GM23338 (cell line): ENCODE data around the gene THOP1. TPM values are rescaled to one million over a fixed set of nuclear protein-coding genes. Genes with fewer than 3 reads are reported as not detected.

Source experiments
- ATAC-seq: fragments of 200-7000 bp; cut with Tn5 transposase; 3 replicates; pipeline ENCODE4 v1.9.1; 2020
- DNase-seq: peaks from one replicate; pipeline ENCODE4 v3.0.0-alpha.2; 2015; ENCODE audit warnings: low spot score
- H2AFZ ChIP-seq: fragments of 200-600 bp; sonication (generic); 2 replicates; pipeline ENCODE4 v1.8.0; 2016; ENCODE audit warnings: antibody characterized with exemption, mild to moderate bottlenecking, moderate library complexity
- H3F3A ChIP-seq: fragments of 200-600 bp; sonication (generic); replicated peaks from 2 replicates; pipeline ENCODE4 v1.8.0; 2017; ENCODE audit warnings: antibody characterized with exemption, mixed run types, low read depth
- H3K27ac ChIP-seq: fragments of 200-600 bp; sonication (generic); 2 replicates; pipeline ENCODE4 v1.6.1; 2016; ENCODE audit warnings: low read depth
- H3K27me3 ChIP-seq: fragments of 200-600 bp; sonication (generic); 2 replicates; pipeline ENCODE4 v1.8.0; 2016; ENCODE audit warnings: mild to moderate bottlenecking, mixed run types, moderate library complexity; ENCODE audit not compliant: insufficient read depth
- H3K36me3 ChIP-seq: fragments of 200-600 bp; sonication (generic); 2 replicates; pipeline ENCODE4 v1.8.0; 2016; ENCODE audit warnings: mild to moderate bottlenecking; ENCODE audit not compliant: insufficient read depth
- H3K4me1 ChIP-seq: fragments of 200-600 bp; sonication (generic); 2 replicates; pipeline ENCODE4 v1.8.0; 2016; ENCODE audit warnings: mild to moderate bottlenecking, moderate library complexity; ENCODE audit not compliant: insufficient read depth
- H3K4me2 ChIP-seq: fragments of 200-600 bp; sonication (generic); 2 replicates; pipeline ENCODE4 v1.7.1; 2017; ENCODE audit warnings: mixed run types
- H3K4me3 ChIP-seq: fragments of 200-600 bp; sonication (generic); 2 replicates; pipeline ENCODE4 v1.6.1; 2016; ENCODE audit warnings: mixed run types
- H3K79me2 ChIP-seq: fragments of 200-600 bp; sonication (generic); replicated peaks from 2 replicates; pipeline ENCODE4 v1.8.0; 2017; ENCODE audit warnings: mild to moderate bottlenecking; ENCODE audit not compliant: insufficient read depth
- H3K9me2 ChIP-seq: fragments of 200-600 bp; sonication (generic); 2 replicates; pipeline ENCODE4 v1.8.0; 2017; ENCODE audit not compliant: insufficient read depth
- H4K20me1 ChIP-seq: fragments of 200-600 bp; sonication (generic); replicated peaks from 2 replicates; pipeline ENCODE4 v1.8.0; 2017; ENCODE audit warnings: mild to moderate bottlenecking; ENCODE audit not compliant: insufficient read depth
- H3K27ac Mint-ChIP-seq: 2 replicates; pipeline ENCODE4 v1.8.0; 2020; ENCODE audit warnings: inconsistent platforms, mild to moderate bottlenecking, moderate library complexity, mixed read lengths
- H3K27me3 Mint-ChIP-seq: 3 replicates; pipeline ENCODE4 v1.8.0; 2022; ENCODE audit warnings: low read depth, mild to moderate bottlenecking, moderate library complexity, mixed read lengths, inconsistent platforms; ENCODE audit not compliant: insufficient read depth, poor library complexity
- H3K36me3 Mint-ChIP-seq: 3 replicates; pipeline ENCODE4 v1.8.0; 2021; ENCODE audit warnings: low read depth, mild to moderate bottlenecking, inconsistent platforms, moderate library complexity, mixed read lengths
- H3K4me1 Mint-ChIP-seq: 3 replicates; pipeline ENCODE4 v1.8.0; 2020; ENCODE audit warnings: mild to moderate bottlenecking, inconsistent platforms, mixed read lengths
- H3K4me3 Mint-ChIP-seq: 3 replicates; pipeline ENCODE4 v1.8.0; 2021; ENCODE audit warnings: moderate library complexity, mild to moderate bottlenecking, inconsistent platforms, mixed read lengths
- H3K9me3 Mint-ChIP-seq: 3 replicates; pipeline ENCODE4 v1.8.0; 2020; ENCODE audit warnings: moderate library complexity, mild to moderate bottlenecking, inconsistent platforms, mixed read lengths
- EZH2phosphoT487 ChIP-seq: fragments of 200-600 bp; sonication (generic); IDR thresholded peaks from one replicate; pipeline ENCODE4 v1.8.1; 2018; ENCODE audit warnings: antibody characterized with exemption; ENCODE audit not compliant: unreplicated experiment
- ZNF331 ChIP-seq: fragments of 250-450 bp; sonication (Bioruptor Pico); IDR thresholded peaks from 2 replicates; pipeline ENCODE4 v1.5.0; 2020; ENCODE audit warnings: low read depth, mild to moderate bottlenecking, moderate library complexity
- polyA plus RNA-seq: library from polyadenylated mRNA; unstranded; fragments of >200 nt; fragmentation: Nextera tagmentation; extraction: Ambion mirVana; gene quantifications from 2 replicates; pipeline ENCODE4 v1.2.1, GENCODE V29; 2016
- total RNA-seq: library from RNA; depleted of rRNA; stranded (reverse); fragments of >200 nt; shearing (Covaris generic); gene quantifications from 2 replicates; pipeline ENCODE4 v1.2.3, GENCODE V29; 2014
- TF ChIP-seq, protein P1 (sequence below): fragments of 250-450 bp; sonication (Bioruptor Pico); IDR thresholded peaks from 2 replicates; pipeline ENCODE4 v1.5.0; 2020; ENCODE audit warnings: mild to moderate bottlenecking, moderate library complexity
- TF ChIP-seq, protein P2 (sequence below), 2 experiments: fragments of 200-600 bp in 1 of 2; sonication (generic) in 1 of 2; conservative IDR thresholded peaks; 2 replicates each; pipeline versions ENCODE4 v1.5.1 to v1.6.1; 2016 to 2017; ENCODE audit warnings: antibody characterized with exemption in 2 of 2, low read depth in 2 of 2, mild to moderate bottlenecking in 2 of 2, moderate library complexity in 1 of 2
- TF ChIP-seq, protein P3 (sequence below): IDR thresholded peaks from one replicate; pipeline ENCODE4 v1.6.1; 2018; ENCODE audit warnings: antibody characterized with exemption; ENCODE audit not compliant: unreplicated experiment

The THOP1 gene
- total and polyA plus RNA-seq, 2 experiments from 2014 or later: 110 to 229 TPM

DNA sequence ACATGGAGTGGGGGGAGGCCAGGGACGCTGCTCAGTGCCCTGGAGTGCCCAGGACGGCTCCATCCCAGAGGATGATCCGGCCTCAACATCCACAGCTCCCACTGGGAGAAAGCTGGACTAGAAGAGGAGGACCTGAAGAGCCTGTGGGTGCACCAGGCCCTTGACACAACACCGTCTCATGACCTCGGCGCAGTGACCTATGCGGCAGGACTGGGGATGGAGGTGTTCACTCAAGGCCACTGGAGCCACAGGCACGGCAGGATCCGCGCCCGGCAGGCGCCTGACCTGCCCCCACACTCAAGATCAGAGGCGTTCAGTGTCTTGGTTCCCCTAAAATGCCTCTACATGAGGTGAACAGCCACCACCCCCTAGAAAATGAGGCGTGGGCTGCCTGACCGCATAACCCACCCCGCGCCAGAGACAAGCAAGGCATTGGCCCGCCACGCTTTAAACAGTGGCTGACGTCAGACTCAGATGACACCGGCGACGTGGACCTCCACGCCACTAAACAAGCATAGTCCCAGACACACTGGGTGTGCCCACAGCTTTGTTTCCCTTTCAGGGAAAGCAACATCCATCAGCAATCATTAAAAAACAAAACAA, 10.2 kb upstream of the THOP1 start:
- no peaks in the 10 kb centered on the region for H3K27me3 ChIP-seq
- H2AFZ ChIP-seq: no peak overlapping the region
- ATAC-seq (no peak), DNase-seq (no peak)
- H3F3A ChIP-seq: no peaks in the 10 kb centered on the region
- TF ChIP-seq, protein P1, sequence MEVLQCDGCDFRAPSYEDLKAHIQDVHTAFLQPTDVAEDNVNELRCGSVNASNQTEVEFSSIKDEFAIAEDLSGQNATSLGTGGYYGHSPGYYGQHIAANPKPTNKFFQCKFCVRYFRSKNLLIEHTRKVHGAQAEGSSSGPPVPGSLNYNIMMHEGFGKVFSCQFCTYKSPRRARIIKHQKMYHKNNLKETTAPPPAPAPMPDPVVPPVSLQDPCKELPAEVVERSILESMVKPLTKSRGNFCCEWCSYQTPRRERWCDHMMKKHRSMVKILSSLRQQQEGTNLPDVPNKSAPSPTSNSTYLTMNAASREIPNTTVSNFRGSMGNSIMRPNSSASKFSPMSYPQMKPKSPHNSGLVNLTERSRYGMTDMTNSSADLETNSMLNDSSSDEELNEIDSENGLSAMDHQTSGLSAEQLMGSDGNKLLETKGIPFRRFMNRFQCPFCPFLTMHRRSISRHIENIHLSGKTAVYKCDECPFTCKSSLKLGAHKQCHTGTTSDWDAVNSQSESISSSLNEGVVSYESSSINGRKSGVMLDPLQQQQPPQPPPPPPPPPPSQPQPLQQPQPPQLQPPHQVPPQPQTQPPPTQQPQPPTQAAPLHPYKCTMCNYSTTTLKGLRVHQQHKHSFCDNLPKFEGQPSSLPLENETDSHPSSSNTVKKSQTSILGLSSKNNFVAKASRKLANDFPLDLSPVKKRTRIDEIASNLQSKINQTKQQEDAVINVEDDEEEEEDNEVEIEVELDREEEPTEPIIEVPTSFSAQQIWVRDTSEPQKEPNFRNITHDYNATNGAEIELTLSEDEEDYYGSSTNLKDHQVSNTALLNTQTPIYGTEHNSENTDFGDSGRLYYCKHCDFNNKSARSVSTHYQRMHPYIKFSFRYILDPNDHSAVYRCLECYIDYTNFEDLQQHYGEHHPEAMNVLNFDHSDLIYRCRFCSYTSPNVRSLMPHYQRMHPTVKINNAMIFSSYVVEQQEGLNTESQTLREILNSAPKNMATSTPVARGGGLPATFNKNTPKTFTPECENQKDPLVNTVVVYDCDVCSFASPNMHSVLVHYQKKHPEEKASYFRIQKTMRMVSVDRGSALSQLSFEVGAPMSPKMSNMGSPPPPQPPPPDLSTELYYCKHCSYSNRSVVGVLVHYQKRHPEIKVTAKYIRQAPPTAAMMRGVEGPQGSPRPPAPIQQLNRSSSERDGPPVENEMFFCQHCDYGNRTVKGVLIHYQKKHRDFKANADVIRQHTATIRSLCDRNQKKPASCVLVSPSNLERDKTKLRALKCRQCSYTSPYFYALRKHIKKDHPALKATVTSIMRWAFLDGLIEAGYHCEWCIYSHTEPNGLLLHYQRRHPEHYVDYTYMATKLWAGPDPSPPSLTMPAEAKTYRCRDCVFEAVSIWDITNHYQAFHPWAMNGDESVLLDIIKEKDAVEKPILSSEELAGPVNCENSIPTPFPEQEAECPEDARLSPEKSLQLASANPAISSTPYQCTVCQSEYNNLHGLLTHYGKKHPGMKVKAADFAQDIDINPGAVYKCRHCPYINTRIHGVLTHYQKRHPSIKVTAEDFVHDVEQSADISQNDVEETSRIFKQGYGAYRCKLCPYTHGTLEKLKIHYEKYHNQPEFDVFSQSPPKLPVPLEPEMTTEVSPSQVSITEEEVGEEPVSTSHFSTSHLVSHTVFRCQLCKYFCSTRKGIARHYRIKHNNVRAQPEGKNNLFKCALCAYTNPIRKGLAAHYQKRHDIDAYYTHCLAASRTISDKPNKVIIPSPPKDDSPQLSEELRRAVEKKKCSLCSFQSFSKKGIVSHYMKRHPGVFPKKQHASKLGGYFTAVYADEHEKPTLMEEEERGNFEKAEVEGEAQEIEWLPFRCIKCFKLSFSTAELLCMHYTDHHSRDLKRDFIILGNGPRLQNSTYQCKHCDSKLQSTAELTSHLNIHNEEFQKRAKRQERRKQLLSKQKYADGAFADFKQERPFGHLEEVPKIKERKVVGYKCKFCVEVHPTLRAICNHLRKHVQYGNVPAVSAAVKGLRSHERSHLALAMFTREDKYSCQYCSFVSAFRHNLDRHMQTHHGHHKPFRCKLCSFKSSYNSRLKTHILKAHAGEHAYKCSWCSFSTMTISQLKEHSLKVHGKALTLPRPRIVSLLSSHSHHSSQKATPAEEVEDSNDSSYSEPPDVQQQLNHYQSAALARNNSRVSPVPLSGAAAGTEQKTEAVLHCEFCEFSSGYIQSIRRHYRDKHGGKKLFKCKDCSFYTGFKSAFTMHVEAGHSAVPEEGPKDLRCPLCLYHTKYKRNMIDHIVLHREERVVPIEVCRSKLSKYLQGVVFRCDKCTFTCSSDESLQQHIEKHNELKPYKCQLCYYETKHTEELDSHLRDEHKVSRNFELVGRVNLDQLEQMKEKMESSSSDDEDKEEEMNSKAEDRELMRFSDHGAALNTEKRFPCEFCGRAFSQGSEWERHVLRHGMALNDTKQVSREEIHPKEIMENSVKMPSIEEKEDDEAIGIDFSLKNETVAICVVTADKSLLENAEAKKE (CRISPR knock-in tag): no peak
- TF ChIP-seq, protein P2, sequence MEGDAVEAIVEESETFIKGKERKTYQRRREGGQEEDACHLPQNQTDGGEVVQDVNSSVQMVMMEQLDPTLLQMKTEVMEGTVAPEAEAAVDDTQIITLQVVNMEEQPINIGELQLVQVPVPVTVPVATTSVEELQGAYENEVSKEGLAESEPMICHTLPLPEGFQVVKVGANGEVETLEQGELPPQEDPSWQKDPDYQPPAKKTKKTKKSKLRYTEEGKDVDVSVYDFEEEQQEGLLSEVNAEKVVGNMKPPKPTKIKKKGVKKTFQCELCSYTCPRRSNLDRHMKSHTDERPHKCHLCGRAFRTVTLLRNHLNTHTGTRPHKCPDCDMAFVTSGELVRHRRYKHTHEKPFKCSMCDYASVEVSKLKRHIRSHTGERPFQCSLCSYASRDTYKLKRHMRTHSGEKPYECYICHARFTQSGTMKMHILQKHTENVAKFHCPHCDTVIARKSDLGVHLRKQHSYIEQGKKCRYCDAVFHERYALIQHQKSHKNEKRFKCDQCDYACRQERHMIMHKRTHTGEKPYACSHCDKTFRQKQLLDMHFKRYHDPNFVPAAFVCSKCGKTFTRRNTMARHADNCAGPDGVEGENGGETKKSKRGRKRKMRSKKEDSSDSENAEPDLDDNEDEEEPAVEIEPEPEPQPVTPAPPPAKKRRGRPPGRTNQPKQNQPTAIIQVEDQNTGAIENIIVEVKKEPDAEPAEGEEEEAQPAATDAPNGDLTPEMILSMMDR (conservative IDR thresholded peaks at IDR 0.05; ENCODE audit: low read depth in 2 of 2): no peak
- TF ChIP-seq EZH2phosphoT487 (no peak), ZNF331 (CRISPR knock-in tag) (no peak)
- TF ChIP-seq, protein P3, sequence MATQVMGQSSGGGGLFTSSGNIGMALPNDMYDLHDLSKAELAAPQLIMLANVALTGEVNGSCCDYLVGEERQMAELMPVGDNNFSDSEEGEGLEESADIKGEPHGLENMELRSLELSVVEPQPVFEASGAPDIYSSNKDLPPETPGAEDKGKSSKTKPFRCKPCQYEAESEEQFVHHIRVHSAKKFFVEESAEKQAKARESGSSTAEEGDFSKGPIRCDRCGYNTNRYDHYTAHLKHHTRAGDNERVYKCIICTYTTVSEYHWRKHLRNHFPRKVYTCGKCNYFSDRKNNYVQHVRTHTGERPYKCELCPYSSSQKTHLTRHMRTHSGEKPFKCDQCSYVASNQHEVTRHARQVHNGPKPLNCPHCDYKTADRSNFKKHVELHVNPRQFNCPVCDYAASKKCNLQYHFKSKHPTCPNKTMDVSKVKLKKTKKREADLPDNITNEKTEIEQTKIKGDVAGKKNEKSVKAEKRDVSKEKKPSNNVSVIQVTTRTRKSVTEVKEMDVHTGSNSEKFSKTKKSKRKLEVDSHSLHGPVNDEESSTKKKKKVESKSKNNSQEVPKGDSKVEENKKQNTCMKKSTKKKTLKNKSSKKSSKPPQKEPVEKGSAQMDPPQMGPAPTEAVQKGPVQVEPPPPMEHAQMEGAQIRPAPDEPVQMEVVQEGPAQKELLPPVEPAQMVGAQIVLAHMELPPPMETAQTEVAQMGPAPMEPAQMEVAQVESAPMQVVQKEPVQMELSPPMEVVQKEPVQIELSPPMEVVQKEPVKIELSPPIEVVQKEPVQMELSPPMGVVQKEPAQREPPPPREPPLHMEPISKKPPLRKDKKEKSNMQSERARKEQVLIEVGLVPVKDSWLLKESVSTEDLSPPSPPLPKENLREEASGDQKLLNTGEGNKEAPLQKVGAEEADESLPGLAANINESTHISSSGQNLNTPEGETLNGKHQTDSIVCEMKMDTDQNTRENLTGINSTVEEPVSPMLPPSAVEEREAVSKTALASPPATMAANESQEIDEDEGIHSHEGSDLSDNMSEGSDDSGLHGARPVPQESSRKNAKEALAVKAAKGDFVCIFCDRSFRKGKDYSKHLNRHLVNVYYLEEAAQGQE: no peak
- Mint-ChIP-seq H3K36me3 (peaks cover 15% of the 10 kb centered on the region), H3K9me3 (no peaks in the 10 kb centered on the region), H3K27ac (no peak overlapping the region), H3K27me3 (peaks cover 6% of the 10 kb centered on the region), H3K4me1 (no peaks in the 10 kb centered on the region), H3K4me3 (no peak overlapping the region)
- peaks cover 87% of the 10 kb centered on the region for H3K79me2 ChIP-seq
- no peaks in the 10 kb centered on the region for H3K9me2 ChIP-seq
- H3K36me3 ChIP-seq: no peaks in the 10 kb centered on the region
- H3K4me2 ChIP-seq: no peak overlapping the region
- no peaks in the 10 kb centered on the region for H3K4me1 ChIP-seq
- H3K4me3 ChIP-seq: no peak overlapping the region
- peaks cover 55% of the 10 kb centered on the region for H4K20me1 ChIP-seq
- no peak overlapping the region for H3K27ac ChIP-seq
